Gastroesophageal sphincter (tissue), 4 donors: ENCODE results near the gene ADAM23. TPM values are rescaled to one million over a fixed set of nuclear protein-coding genes. Genes with fewer than 3 reads are reported as not detected.

Experiments used
- ATAC-seq: fragments of 150-250 bp; one replicate; pipeline ENCODE4 v1.9.1; 2016; ENCODE audit warnings: mild to moderate bottlenecking, moderate library complexity
- H3K27ac ChIP-seq, 4 donors: fragments of 200-600 bp; sonication (generic) in 3 of 4; 1 replicate in 3 of 4; 2 replicates in 1 of 4; pipeline ENCODE4 v1.5.1; 2016 to 2019
- H3K27me3 ChIP-seq: fragments of 200-600 bp; sonication (generic); one replicate; pipeline ENCODE4 v1.5.1; 2019
- H3K36me3 ChIP-seq, 2 donors: fragments of 200-600 bp; sonication (generic); one replicate each; pipeline ENCODE4 v1.5.1; 2019; ENCODE audit warnings: control low read depth in 1 of 2
- H3K4me1 ChIP-seq, 3 donors: fragments of 200-600 bp; sonication (generic); 1 replicate in 2 of 3; 2 replicates in 1 of 3; pipeline ENCODE4 v1.5.1; 2016 to 2019; ENCODE audit warnings: control low read depth in 2 of 3
- H3K4me3 ChIP-seq, 2 donors: fragments of 200-600 bp; sonication (generic); one replicate each; pipeline ENCODE4 v1.5.1; 2019; ENCODE audit warnings: mild to moderate bottlenecking in 1 of 2, moderate library complexity in 1 of 2
- H3K9me3 ChIP-seq, 3 donors: fragments of 200-600 bp; sonication (generic); one replicate each; pipeline ENCODE4 v1.5.1; 2017 to 2019; ENCODE audit warnings: control low read depth in 2 of 3
- CTCF ChIP-seq, 4 experiments: fragments of 200-600 bp in 2 of 4; fragments of 450-650 bp in 2 of 4; sonication (generic) in 1 of 4; IDR thresholded peaks; one replicate each; pipeline ENCODE4 v1.5.1; 2017 to 2019; ENCODE audit warnings: antibody characterized with exemption in 4 of 4, mild to moderate bottlenecking in 2 of 4, moderate library complexity in 2 of 4
- EP300 ChIP-seq: sonication (generic); formaldehyde crosslinking; IDR thresholded peaks from one replicate; pipeline ENCODE4 v1.6.1; 2017; ENCODE audit warnings: antibody characterized with exemption, mild to moderate bottlenecking
- POLR2A ChIP-seq, 2 donors: fragments of 450-650 bp; IDR thresholded peaks; one replicate each; pipeline ENCODE4 v1.6.1; 2017; ENCODE audit warnings: antibody characterized with exemption in 2 of 2, mild to moderate bottlenecking in 2 of 2, moderate library complexity in 1 of 2
- POLR2AphosphoS5 ChIP-seq: sonication (generic); formaldehyde crosslinking; IDR thresholded peaks from one replicate; pipeline ENCODE4 v1.6.1; 2017; ENCODE audit warnings: antibody characterized with exemption
- WGBS, 2 donors: methylation state at CpG; one replicate each; pipeline ENCODE4 v1.1.5; 2018; ENCODE audit warnings: low coverage in 1 of 2; 5-methylcytosine and 5-hydroxymethylcytosine counted together
- total RNA-seq, 4 donors: library from RNA; depleted of rRNA; stranded (reverse); fragments of >200 nt; gene quantifications; one replicate each; pipeline ENCODE4 v1.1.0, GENCODE V29; 2016

ADAM23 gene
- total RNA-seq, 4 donors from 2014 or later: 2.4 to 4.0 (median 3.5) TPM

- TF ChIP-seq CTCF (IDR thresholded peaks at IDR 0.05) (no peak), POLR2AphosphoS5 (no peak), EP300 (no peak), POLR2A (IDR thresholded peaks at IDR 0.05) (no peak)
- no peaks in the 10 kb centered on the region for H3K4me1 ChIP-seq
- H3K4me3 ChIP-seq: no peak overlapping the region
- H3K36me3 ChIP-seq: no peaks in the 10 kb centered on the region
- ATAC-seq: no peak
- H3K9me3 ChIP-seq: no peaks in the 10 kb centered on the region
- no peaks in the 10 kb centered on the region for H3K27me3 ChIP-seq
- WGBS, 2 donors: 92 to 97% methylated on average over 3 of the region's 3 CpGs
- no peak overlapping the region for H3K27ac ChIP-seq
Observed at GRCh38 chr2:206603243-206603642, 159.9 kb downstream of the ADAM23 start.

- H3K4me3 ChIP-seq: no peak overlapping the region
- H3K9me3 ChIP-seq: no peaks in the 10 kb centered on the region
- TF ChIP-seq POLR2A (IDR thresholded peaks at IDR 0.05) (no peak), POLR2AphosphoS5 (no peak)
- H3K27ac ChIP-seq: no peak overlapping the region
- H3K36me3 ChIP-seq: peaks cover 0 to 11% of the 10 kb centered on the region in 2 donors
- no peaks in the 10 kb centered on the region for H3K4me1 ChIP-seq
- 65 to 80% methylated on average over 1 of the region's 1 CpG for WGBS, 2 donors
- H3K27me3 ChIP-seq: no peaks in the 10 kb centered on the region
- no peak for ATAC-seq
Observed at GRCh38 chr2:206610451-206610850, 167.1 kb downstream of the ADAM23 start.

DNA sequence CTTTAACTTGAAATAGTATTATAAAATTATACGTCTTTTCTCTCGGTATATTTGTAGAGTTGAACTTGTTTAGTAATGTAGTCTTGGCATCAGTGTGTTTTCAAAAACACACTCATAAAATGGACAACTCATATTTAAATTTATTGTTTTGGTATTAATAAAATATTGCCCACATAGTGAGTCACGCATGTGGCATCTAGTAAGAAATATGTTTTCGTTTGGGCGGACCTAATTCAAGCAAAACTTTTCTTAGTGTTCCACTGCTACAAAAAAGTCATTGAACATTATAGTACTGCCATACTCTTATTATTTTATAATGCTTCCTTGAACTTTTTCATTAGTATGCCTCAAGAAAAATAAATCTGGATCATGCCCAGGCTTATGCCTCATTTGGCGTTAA is 167.9 kb downstream of the ADAM23 start:
- Histone ChIP-seq H3K4me3 (no peak overlapping the region), H3K27ac (no peak overlapping the region), H3K36me3 (peaks cover 0 to 11% of the 10 kb centered on the region in 2 donors), H3K27me3 (no peaks in the 10 kb centered on the region), H3K9me3 (no peaks in the 10 kb centered on the region), H3K4me1 (no peaks in the 10 kb centered on the region)
- no peak for ATAC-seq
- no peak for TF ChIP-seq POLR2AphosphoS5
- no peak for TF ChIP-seq POLR2A (IDR thresholded peaks at IDR 0.05)
- no peak for TF ChIP-seq CTCF (IDR thresholded peaks at IDR 0.05)
- no peak for TF ChIP-seq EP300
- 88 to 93% methylated on average over 6 of the region's 6 CpGs for WGBS, 2 donors

GRCh38 chr2:206611736-206612135 is 168.4 kb downstream of the ADAM23 start:
- no peak for TF ChIP-seq CTCF (IDR thresholded peaks at IDR 0.05)
- TF ChIP-seq POLR2AphosphoS5: no peak
- TF ChIP-seq POLR2A (IDR thresholded peaks at IDR 0.05): no peak
- TF ChIP-seq EP300: no peak
- no peaks in the 10 kb centered on the region for H3K27me3 ChIP-seq
- H3K4me3 ChIP-seq: no peak overlapping the region
- H3K36me3 ChIP-seq: peaks cover 0 to 11% of the 10 kb centered on the region in 2 donors
- WGBS, 2 donors: 26 to 56% methylated on average over 3 of the region's 3 CpGs
- no peak overlapping the region for H3K27ac ChIP-seq
- H3K4me1 ChIP-seq: no peaks in the 10 kb centered on the region
- no peaks in the 10 kb centered on the region for H3K9me3 ChIP-seq
- ATAC-seq: no peak

- ATAC-seq: no peak
- no peak overlapping the region for H3K27ac ChIP-seq
- H3K9me3 ChIP-seq: no peaks in the 10 kb centered on the region
- H3K4me3 ChIP-seq: no peak overlapping the region
- no peaks in the 10 kb centered on the region for H3K4me1 ChIP-seq
- no peak for TF ChIP-seq EP300
- TF ChIP-seq CTCF (IDR thresholded peaks at IDR 0.05): no peak
- no peak for TF ChIP-seq POLR2A (IDR thresholded peaks at IDR 0.05)
- TF ChIP-seq POLR2AphosphoS5: no peak
- H3K27me3 ChIP-seq: no peaks in the 10 kb centered on the region
- peaks cover 0 to 11% of the 10 kb centered on the region in 2 donors for H3K36me3 ChIP-seq
- WGBS, 2 donors: 70 to 83% methylated on average over 3 to 5 of the region's 6 CpGs
Observed at GRCh38 chr2:206614811-206615210, 171.5 kb downstream of the ADAM23 start.
